Erythroblast (primary cell): ENCODE measurements around the gene NUP58.
"Not testable (repeated sequence)": the region's sequence is repeated elsewhere in the genome, so short reads cannot be mapped to it uniquely, and the experiment has no call there.

Experiments used
- GATA1 ChIP-seq: IDR thresholded peaks from 2 replicates; pipeline ENCODE4 v1.6.1; 2011; ENCODE audit warnings: low read depth, mild to moderate bottlenecking, control low read depth, low read length, moderate library complexity
- POLR2A ChIP-seq: IDR thresholded peaks from 2 replicates; pipeline ENCODE4 v1.6.1; 2011; ENCODE audit warnings: mild to moderate bottlenecking, low read length

GRCh38 chr13:25318946-25319345 lies 17.5 kb downstream of the NUP58 start:
- TF ChIP-seq POLR2A, GATA1: not testable (repeated sequence)
